ENCODE results near the gene CDAN1.
A peak's percentile ranks its signal among the peaks of the same experiment; 100 is the strongest.
"Not testable (repeated sequence)": the region's sequence is repeated elsewhere in the genome, so short reads cannot be mapped to it uniquely, and the experiment has no call there.

Gene CDAN1

DNA sequence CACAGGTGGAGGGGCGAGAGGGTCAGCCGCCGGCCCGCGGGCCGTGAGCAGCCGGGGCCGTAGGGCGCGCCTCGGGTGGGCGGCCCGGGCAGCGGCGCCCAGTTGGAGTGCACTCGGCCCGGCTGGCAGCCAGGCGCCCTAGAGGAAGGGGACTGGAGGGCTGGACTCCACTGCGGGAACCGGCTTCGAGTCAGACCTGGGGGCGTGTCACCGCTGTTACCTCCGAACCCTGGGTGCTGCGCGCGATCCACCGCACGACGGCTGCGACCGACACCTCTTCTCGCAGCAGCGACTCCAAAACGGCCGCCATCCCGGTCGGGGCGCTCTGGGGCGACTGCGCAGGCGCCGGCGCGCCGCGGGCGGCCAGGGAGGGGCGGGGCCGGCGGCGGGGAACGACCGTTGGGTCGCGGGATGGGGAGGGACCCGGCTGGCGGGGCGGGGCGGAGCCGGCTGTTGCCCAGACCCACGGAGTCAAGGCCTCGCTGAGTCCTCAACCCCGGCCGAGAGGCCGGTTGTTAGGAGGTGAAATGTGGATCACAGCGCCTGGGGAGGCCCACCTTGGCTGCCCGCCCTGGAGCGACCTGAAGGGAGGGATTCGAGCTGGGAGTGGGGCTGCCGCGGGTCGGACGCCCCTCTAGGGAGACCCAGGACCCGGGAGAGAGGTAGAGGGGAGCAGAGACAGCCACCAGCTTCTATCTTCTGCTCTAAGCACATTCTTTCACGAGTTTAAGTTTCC lies at the start of gene CDAN1:
TSS of gene CDAN1 (minus strand) at position 336 of the 736 bp plus-strand sequence. CDS start at position 310, 26 bp downstream.
- peak; percentile 93 for DNase-seq (ENCODE audit: low spot score)

GRCh38 chr15:42785569-42785968 lies 48.6 kb upstream of the CDAN1 start:
- no peak for DNase-seq (ENCODE audit: low spot score)

DNA sequence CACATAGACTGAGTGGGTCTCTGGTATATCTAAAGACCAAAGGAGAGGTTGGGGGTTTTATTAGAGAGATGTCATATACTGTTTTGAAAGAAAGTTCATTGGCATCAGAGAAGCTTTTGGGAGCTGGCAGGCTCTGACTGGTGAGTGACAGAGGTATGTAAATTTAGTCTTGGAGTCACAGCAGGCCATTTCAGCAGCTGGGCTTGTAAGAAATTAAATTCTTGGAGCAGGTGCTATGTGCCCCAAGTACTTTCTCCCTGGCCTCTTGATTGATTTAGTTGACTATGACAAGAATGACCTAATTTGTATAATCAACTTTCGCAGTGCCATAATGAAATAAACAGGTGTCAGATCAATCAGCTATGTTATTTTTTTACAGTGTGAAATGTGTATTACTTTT lies 47.8 kb upstream of the CDAN1 start:
- DNase-seq (ENCODE audit: low spot score): no peak

- no peak for DNase-seq (ENCODE audit: low spot score)
Measured at GRCh38 chr15:42782716-42783115, 45.8 kb upstream of the CDAN1 start.

DNA sequence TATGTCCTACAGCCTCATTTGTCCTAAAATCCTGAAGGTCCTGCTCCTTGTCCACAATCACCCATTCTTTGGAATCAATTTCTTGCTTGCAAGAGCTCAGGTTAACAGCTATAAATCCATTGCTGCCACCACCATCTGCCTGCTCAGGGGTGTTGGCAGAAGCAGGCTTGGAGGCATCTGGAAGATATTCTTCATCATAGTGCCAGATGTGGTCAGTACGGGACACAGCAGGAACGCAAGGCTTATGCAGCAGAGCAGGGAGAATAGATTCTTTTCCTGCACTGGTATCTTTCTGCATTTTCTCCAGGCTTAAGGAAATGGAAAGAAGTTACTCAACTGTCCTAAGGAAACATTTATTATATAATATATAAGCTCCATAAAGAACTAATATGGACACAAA lies 38.5 kb upstream of the CDAN1 start:
- DNase-seq (ENCODE audit: low spot score): no peak

- DNase-seq (ENCODE audit: low spot score): no peak
Measured at GRCh38 chr15:42772901-42773300, 36.0 kb upstream of the CDAN1 start.

DNA sequence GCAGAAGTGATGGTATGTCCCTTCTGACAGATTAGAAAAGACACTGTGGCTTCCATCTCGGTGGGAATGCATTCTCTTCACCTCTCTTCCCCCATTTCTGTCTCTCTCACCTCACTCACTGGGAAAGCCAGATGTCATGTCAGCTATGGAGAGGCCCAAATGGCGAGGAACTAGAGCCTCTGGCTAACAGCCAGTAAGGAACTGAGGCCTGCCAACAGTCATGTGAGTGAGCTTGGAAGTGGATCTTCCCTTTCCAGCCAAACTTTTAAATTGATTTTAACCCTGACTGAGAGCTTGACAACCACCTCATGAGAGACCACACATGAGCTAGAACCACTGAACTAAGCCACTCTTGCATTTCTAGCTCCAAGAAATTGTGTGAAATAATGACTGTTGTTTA lies 35.2 kb upstream of the CDAN1 start:
- DNase-seq (ENCODE audit: low spot score): no peak

DNA sequence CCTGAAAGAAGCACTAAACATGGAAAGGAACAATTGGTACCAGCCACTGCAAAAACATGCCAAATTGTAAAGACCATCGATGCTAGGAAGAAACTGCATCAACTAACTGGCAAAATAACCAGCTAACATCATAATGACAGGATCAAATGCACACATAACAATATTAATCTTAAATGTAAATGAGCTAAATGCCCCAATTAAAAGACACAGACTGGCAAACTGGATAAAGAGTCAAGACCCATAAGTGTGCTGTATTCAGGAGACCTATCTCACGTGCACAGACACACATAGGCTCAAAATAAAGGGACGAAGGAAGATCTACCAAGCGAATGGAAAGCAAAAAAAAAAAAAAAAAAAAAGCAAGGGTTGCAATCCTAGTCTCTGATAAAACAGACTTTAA lies 29.2 kb upstream of the CDAN1 start:
- DNase-seq (ENCODE audit: low spot score): not testable (repeated sequence)

- not testable (repeated sequence) for DNase-seq (ENCODE audit: low spot score)
Measured at GRCh38 chr15:42764154-42764731, 27.3 kb upstream of the CDAN1 start.

DNA sequence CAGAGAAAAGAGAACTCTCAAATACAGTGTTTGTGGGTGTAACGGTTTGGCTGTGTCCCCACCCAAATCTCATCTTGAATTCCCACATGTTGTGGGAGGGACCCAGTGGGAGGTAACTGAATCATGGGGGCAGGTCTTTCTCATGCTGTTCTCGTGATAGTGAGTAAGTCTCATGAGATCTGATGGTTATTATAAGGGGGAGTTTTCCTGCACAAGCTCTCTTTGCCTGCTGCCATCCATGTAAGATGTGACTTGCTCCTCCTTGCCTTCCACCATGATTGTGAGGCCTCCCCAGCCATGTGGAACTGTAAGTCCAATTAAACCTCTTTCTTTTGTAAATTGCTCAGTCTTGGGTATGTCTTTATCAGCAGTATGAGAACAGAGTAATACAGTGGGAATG lies 24.9 kb upstream of the CDAN1 start:
- not testable (repeated sequence) for DNase-seq (ENCODE audit: low spot score)

- DNase-seq (ENCODE audit: low spot score): no peak
Measured at GRCh38 chr15:42760759-42761158, 23.8 kb upstream of the CDAN1 start.

GRCh38 chr15:42759093-42759492 lies 22.2 kb upstream of the CDAN1 start:
- DNase-seq (ENCODE audit: low spot score): no peak

DNA sequence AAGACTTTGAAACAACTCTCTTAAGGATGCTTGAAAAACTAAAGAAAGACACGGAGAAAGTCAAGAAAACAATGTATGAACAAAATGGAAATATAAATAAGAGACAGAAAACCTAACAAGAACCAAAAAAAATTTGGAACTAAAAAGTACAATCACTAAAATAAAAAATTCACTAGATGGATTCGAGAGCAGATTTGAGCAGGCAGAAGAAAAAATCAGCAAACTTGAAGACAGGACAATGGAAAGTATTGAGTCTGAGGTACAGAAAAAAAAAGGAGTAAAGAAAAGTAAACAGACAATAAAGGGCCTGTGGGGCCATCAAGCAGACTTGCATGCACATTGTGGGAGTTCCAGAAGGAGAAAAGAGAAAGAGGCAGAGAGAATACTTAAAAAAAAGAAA lies 13.4 kb upstream of the CDAN1 start:
- DNase-seq (ENCODE audit: low spot score): no peak

GRCh38 chr15:42749266-42749665 lies 12.3 kb upstream of the CDAN1 start:
- no peak for DNase-seq (ENCODE audit: low spot score)

DNA sequence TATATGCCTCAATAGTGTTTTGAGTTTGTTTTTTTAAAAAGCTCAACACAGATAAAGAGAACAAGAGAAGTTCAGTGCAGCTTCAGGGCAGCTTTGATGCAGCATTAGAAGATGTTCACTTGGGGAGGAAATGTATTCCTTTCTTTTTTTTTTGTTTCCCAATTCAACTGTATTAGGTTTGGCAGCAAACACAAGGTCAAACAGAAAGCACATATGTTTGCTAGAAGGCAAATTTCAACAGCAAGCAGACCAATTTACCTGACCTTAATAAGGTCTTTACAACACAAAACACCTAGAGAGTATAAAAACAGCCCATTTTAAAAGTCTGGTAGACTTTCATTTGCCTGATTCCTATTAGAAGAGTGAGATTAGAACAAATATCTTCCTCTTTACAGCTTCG lies 7.3 kb upstream of the CDAN1 start:
- DNase-seq (ENCODE audit: low spot score): no peak

DNA sequence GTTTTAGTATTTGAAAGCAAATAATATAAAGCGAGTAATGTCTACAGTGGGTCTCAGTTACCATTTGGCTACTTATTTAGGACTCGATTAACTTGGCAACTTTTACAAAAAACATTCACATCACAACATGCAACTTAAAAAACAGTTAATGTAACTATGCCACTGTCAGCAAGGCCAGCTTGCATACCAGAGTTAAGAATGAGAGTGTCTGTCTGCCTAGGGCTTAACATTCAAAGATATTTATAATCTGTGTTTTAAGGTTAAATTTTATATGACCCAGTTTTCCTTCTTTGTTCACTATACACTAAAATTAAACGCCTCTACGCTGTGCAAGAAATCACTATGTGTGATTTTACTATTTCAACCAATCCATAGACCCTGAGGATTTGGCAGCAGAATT lies 5.2 kb upstream of the CDAN1 start:
- no peak for DNase-seq (ENCODE audit: low spot score)

- no peak for DNase-seq (ENCODE audit: low spot score)
Measured at GRCh38 chr15:42741710-42742109, 4.8 kb upstream of the CDAN1 start.

DNA sequence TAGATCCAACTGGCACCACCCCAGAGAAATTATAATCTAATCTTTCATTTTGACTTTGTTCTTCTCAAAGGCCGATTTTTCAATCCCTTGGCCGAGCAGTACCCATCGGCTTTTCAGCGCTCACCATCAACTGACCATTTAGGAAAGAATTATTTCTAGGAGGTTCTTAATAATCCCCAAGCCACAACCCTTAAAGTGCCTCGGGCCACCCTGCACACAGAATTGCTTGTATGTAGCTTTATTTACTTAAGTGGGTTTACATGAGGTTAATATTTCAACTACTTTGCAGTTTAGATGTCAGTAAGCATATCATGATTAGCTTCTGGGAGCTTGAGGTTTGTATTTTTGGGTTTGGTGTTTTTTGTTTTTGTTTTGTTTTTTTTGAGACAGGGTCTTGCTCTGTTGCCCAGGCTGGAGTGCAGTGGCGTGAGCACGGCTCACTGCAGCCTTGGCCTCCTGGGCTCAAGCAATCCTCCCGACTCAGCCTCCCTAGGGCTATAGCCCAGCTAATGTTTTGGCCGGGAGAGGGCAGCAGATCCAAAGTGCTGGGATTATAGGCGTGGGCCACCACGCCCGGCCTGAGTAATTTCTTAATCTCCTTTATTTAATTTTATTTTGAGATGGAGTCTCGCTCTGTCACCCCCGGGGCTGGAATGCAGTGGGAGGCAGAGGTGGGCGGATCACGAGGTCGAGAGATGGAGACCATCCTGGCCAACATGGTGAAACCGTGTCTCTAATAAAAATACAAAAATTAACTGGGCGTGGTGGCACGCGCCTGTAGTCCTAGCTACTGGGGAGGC lies 801 bp upstream of the CDAN1 start:
- no peak for DNase-seq (ENCODE audit: low spot score)

GRCh38 chr15:42736178-42736792 lies 643 bp downstream of the CDAN1 start:
- peak; percentile 39 for DNase-seq (ENCODE audit: low spot score)

GRCh38 chr15:42735382-42736165 lies 1.4 kb downstream of the CDAN1 start:
- no peak for DNase-seq (ENCODE audit: low spot score)

- no peak for DNase-seq (ENCODE audit: low spot score)
Measured at GRCh38 chr15:42734076-42734672, 2.8 kb downstream of the CDAN1 start.
